Mesodermal cell (in vitro differentiated cells): ENCODE measurements around the gene CEP57L1.
"Not testable (repeated sequence)": the region's sequence is repeated elsewhere in the genome, so short reads cannot be mapped to it uniquely, and the experiment has no call there.

Experiments
- H3K27ac ChIP-seq: 2 replicates; pipeline ENCODE4 v1.7.0; 2013; ENCODE audit warnings: mild to moderate bottlenecking, low read depth, low read length, moderate library complexity; ENCODE audit not compliant: severe bottlenecking
- H3K36me3 ChIP-seq: 2 replicates; pipeline ENCODE4 v1.7.1; 2013; ENCODE audit warnings: mild to moderate bottlenecking, low read length, moderate library complexity; ENCODE audit not compliant: control insufficient read depth, insufficient read depth
- H3K4me1 ChIP-seq: one replicate; pipeline ENCODE4 v1.7.1; 2013; ENCODE audit warnings: mild to moderate bottlenecking, low read length; ENCODE audit not compliant: insufficient read depth, control insufficient read depth, poor library complexity, severe bottlenecking
- H3K4me3 ChIP-seq: 2 replicates; pipeline ENCODE4 v1.7.0; 2013; ENCODE audit warnings: low read length, control low read depth, mild to moderate bottlenecking; ENCODE audit not compliant: insufficient read depth, poor library complexity, severe bottlenecking; ENCODE audit errors: extremely low read depth
- H3K9me3 ChIP-seq: 2 replicates; pipeline ENCODE4 v1.7.1; 2013; ENCODE audit warnings: mild to moderate bottlenecking, low read length, moderate library complexity; ENCODE audit not compliant: control insufficient read depth
- WGBS, 2 experiments: methylation state at CpG; one replicate each; pipeline ENCODE4 v1.1.5; 2013; ENCODE audit warnings: missing lambda C conversion rate in 2 of 2; ENCODE audit not compliant: insufficient coverage in 2 of 2; 5-methylcytosine and 5-hydroxymethylcytosine counted together

The CEP57L1 gene

DNA sequence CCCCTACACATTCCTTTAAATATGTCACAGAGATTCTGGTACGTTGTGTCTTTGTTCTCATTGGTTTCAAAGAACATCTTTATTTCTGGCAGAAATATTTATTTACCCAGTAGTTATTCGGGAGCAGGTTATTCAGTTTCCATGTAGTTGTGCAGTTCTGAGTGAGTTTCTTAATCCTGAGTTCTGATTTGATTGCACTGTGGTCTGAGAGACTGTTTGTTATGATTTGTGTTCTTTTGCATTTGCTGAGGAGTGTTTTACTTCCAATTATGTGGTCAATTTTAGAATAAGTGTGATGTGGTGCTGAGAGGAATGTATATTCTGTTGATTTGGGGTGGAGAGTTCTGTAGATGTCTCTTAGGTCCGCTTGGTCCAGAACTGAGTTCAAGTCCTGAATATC, 17.4 kb downstream of the CEP57L1 start:
- H3K4me1 ChIP-seq, H3K36me3 ChIP-seq, H3K27ac ChIP-seq, H3K9me3 ChIP-seq, H3K4me3 ChIP-seq: not testable (repeated sequence)
- WGBS, 2 experiments, result 93 to 100% methylated on average over 1 to 2 of the region's 3 CpGs

DNA sequence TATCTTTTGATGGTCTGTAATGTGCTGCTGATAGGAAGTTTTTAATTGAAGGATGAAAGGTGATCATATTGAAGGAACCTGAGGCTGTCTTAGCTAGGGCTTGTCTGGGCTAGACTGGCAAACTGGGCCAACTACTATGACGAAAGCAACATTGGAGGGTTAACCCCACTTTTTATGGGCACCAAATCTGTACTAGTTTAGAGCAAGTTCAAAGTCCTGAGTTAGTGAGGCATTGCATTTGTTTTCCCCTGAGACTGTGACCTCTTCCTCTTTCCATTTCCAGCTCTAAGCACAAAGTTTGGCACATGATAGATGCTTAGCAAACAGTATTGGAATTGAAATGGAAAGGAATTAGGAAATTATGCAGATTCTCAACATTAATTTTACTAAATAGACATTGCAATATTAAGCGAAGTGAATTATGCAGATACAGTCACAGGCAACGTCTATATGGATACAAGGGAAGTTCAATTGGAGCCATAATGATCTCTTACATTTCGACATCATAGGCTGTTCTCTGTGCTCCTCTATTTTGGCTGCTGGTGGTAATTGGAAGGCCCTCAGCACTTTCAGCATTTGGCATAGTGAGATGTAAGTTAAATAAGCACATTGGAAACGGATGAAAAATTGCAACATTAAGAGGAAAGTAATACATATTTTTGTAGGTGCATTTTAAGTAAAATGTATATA, 22.2 kb downstream of the CEP57L1 start:
- Histone ChIP-seq H3K27ac (no peak overlapping the region), H3K36me3 (no peaks in the 10 kb centered on the region), H3K9me3 (no peaks in the 10 kb centered on the region), H3K4me3 (no peak overlapping the region), H3K4me1 (no peaks in the 10 kb centered on the region)
- 98 to 100% methylated on average over 3 to 5 of the region's 5 CpGs for WGBS, 2 experiments

DNA sequence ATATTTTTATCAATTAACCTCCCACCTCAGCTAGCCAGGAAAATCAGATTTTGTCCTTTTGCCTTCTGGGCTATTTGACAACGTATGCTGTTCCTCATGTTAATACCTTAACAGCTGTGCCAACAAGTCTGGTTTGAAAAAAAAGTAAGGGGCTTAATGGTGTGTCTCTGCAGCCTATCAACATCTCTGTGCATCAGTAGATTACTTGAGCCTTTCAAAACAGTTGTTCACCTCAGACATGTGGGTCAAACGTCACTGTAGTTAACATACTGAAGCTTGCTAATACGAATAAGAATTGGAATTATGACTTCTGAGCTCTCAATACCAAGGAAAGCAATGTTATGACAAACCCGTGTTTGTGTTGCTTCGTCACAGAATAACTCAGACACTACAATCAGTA, 23.0 kb downstream of the CEP57L1 start:
- 88 to 100% methylated on average over 3 to 4 of the region's 5 CpGs for WGBS, 2 experiments
- H3K4me3 ChIP-seq, result no peak overlapping the region
- H3K27ac ChIP-seq, result no peak overlapping the region
- H3K9me3 ChIP-seq, result no peaks in the 10 kb centered on the region
- H3K36me3 ChIP-seq, result no peaks in the 10 kb centered on the region
- no peaks in the 10 kb centered on the region for H3K4me1 ChIP-seq

DNA sequence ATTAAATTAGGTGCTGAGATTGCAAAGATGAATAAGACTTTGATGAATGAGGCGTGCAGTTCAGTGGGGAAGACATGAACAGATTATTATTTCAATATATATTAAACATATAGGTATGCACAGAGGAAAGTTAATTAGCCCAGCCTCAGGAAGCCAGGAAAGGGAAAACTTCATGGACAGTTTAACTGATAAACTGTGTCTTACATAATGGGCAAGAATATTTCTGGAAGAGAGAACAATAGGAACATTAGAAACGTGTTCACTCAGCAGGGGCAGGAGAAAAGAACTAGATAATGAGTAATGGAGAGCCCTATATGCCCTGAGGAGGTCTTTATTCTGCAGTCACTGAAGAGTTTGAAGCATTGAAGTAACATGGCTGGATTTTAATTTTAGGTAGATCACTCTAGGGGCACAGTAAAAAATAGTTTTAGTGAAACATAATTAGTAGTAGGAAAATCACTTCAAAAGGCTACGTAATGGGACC, 23.6 kb downstream of the CEP57L1 start:
- WGBS, 2 experiments, result 75 to 83% methylated on average over 2 of the region's 3 CpGs
- Histone ChIP-seq H3K9me3 (no peaks in the 10 kb centered on the region), H3K27ac (no peak overlapping the region), H3K4me3 (no peak overlapping the region), H3K36me3 (no peaks in the 10 kb centered on the region), H3K4me1 (no peaks in the 10 kb centered on the region)

DNA sequence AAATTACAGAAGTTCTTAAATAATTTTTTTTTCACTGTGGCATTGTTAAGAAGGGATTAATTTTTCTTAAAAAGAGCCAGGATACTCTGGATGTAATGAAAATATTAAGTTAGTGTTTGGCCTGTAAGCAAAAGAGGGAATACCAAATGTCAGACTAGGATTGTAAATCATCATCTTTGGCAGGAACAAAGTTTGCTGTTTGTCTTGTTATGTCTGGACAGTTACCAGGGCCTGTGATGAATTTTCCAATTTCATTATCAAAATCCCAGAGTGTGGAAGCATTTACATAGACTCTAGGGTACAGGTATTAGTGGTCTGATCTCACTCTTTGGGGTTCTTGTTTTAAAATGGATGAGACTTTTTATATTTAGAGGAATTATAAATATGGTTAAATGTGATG, 26.1 kb downstream of the CEP57L1 start:
- no peaks in the 10 kb centered on the region for H3K4me1 ChIP-seq
- no peak overlapping the region for H3K4me3 ChIP-seq
- no peak overlapping the region for H3K27ac ChIP-seq

DNA sequence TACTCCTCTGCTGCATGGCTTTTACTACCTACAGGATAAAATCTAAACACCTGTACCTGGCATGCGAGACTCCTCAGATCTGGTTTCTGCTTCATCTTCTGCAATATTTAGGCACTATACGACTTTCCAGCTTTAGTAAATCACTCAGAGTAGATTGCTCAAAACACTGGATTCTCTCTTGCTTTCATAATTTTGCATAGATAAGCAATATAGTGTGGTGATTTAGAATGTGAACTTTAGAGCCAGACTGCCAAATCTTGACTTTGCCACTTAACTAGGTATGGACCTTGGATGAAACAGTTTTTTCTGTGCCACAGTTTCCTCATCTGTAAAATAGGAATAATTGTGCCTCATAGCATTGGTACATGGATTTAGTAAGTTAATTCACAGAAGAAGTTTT, 28.9 kb downstream of the CEP57L1 start:
- Histone ChIP-seq H3K4me3 (no peak overlapping the region), H3K4me1 (no peaks in the 10 kb centered on the region), H3K27ac (no peak overlapping the region), H3K36me3 (peaks cover under 1% of the 10 kb centered on the region), H3K9me3 (no peaks in the 10 kb centered on the region)
- WGBS, 2 experiments, result 89 to 92% methylated on average over 2 of the region's 2 CpGs

More for the DNA sequence above, 26.1 kb downstream of the CEP57L1 start:
- Histone ChIP-seq H3K36me3 (no peaks in the 10 kb centered on the region), H3K9me3 (no peaks in the 10 kb centered on the region)

DNA sequence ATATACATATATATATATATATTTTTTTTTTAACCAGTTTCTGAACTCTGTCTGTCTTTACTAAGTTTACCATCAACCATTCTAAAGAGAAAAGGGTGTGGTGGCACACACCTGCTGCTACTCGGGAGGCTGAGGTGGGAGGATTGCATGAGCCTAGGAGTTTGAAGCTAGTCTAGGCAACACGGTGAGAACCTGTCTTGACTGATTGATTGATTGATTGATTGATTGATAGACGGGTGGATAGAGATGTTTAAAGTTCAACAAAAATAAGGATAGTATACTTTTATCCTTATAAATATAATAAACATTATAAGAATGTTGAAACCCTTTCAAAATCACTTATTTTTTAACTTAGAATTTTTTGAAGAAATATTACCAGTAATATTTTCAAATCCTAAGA, 30.2 kb downstream of the CEP57L1 start:
- 67% methylated on average over 1 of the region's 3 CpGs; no CpG with 5 or more reads in 1 of the 2 experiments for WGBS, 2 experiments
- H3K36me3 ChIP-seq, result peaks cover 3% of the 10 kb centered on the region
- no peak overlapping the region for H3K4me3 ChIP-seq
- H3K4me1 ChIP-seq, result no peaks in the 10 kb centered on the region
- no peak overlapping the region for H3K27ac ChIP-seq
- no peaks in the 10 kb centered on the region for H3K9me3 ChIP-seq

DNA sequence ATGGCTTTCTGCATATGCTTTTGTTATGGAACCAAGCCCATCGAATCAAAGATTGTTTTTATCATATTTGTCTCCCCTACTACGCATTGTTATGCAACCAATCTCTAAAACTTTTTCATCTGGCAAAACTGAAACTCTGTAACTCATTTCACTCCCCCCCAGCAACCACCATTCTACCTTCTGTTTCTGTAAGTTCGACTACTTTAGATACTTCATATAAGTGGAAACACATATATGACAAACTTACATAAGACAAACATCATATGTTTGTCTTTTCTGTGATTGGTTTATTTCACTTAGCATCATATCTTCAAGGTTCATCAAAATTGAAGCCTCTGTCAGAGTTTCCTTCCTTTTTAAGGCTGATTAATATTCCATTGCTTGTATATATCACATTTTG, 34.8 kb downstream of the CEP57L1 start:
- Histone ChIP-seq H3K36me3 (peaks cover 3% of the 10 kb centered on the region), H3K4me1 (no peaks in the 10 kb centered on the region), H3K9me3 (no peaks in the 10 kb centered on the region), H3K4me3 (no peak overlapping the region), H3K27ac (no peak overlapping the region)
- 86 to 100% methylated on average over 2 of the region's 3 CpGs for WGBS, 2 experiments

DNA sequence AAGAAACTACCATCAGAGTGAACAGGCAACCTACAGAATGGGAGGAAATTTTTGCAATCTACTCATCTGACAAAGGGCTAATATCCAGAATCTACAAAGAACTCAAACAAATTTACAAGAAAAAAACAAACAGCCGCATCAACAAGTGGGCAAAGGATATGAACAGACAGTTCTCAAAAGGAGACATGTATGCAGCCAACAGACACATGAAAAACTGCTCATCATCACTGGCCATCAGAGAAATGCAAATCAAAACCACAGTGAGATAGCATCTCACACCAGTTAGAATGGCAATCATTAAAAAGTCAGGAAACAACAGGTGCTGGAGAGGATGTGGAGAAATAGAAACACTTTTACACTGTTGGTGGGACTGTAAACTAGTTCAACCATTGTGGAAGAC, 40.3 kb downstream of the CEP57L1 start:
- not testable (repeated sequence) for H3K4me3 ChIP-seq, H3K4me1 ChIP-seq, H3K9me3 ChIP-seq, H3K36me3 ChIP-seq, H3K27ac ChIP-seq
- whole genome bisulfite sequencing, 2 experiments, result 80 to 100% methylated on average over 1 of the region's 1 CpG

DNA sequence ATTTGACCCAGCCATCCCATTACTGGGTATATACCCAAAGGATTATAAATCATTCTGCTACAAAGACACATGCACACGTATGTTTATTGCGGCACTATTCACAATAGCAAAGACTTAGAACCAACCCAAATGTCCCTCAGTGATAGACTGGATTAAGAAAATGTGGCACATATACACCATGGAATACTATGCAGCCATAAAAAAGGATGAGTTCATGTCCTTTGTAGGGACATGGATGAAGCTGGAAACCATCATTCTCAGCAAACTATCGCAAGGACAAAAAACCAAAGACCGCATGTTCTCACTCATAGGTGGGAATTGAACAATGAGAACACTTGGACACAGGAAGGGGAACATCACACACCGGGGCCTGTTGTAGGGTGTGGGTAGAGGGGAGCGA, 40.7 kb downstream of the CEP57L1 start:
- 100% methylated on average over 1 of the region's 6 CpGs; no CpG with 5 or more reads in 1 of the 2 experiments for WGBS, 2 experiments
- not testable (repeated sequence) for H3K9me3 ChIP-seq, H3K4me1 ChIP-seq, H3K27ac ChIP-seq, H3K36me3 ChIP-seq, H3K4me3 ChIP-seq

DNA sequence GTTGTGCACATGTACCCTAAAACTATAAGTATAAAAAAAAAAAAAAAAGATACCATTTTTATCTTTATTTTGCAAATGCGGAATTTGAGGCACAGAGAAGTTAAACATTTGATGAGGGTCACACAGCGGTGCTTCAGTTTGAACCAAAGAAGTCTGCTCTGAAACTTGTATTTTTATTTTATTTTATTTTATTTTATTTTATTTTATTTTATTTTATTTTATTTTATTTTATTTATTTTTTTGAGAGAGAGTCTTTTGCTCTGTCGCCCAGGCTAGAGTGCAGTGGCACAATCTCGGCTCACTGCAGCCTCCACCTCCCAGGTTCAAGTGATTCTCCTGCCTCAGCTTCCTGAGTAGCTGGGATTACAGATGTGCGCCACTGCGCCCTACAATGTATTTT, 41.2 kb downstream of the CEP57L1 start:
- 100% methylated on average over 1 to 2 of the region's 6 CpGs for WGBS, 2 experiments
- not testable (repeated sequence) for H3K9me3 ChIP-seq, H3K4me1 ChIP-seq, H3K36me3 ChIP-seq, H3K27ac ChIP-seq, H3K4me3 ChIP-seq
